HepG2 (cell line): ENCODE results near the gene CNTRL. TPM values are rescaled to one million over a fixed set of nuclear protein-coding genes. Genes with fewer than 3 reads are reported as not detected.

ENCODE experiments used
- ATAC-seq: fragments of 200-7000 bp; cut with Tn5 transposase; 3 replicates; pipeline ENCODE4 v1.9.1; 2020; ENCODE audit warnings: mild to moderate bottlenecking, moderate library complexity
- BruUV-seq: library from RNA; stranded (reverse); fragments of 400-500 nt; replicated peaks from 2 replicates; lab custom pipeline; 2021; lab: Mats Ljungman, UMichigan
- CTCF ChIA-PET: fragments of 300-600 bp; formaldehyde crosslinking; extraction: SDS; loops from one replicate; lab custom pipeline; 2021; ENCODE audit warnings: low total read pairs, inconsistent platforms, low intra/inter-chr PET ratio; lab: Yijun Ruan, JAX
- POLR2A ChIA-PET: fragments of 350-600 bp; sonication (Branson Sonifier 250); formaldehyde crosslinking; loops from one replicate; lab custom pipeline; 2020; ENCODE audit warnings: antibody characterized with exemption, inconsistent platforms; lab: Yijun Ruan, JAX
- DNase-seq: peaks from one replicate; pipeline ENCODE4 v3.0.0-alpha.2; 2015; ENCODE audit warnings: low spot score
- FAIRE-seq: peaks from 3 replicates; lab custom pipeline; 2011; peaks lifted over from hg19 to GRCh38; lab: Jason Lieb, UNC
- H2AFZ ChIP-seq: one replicate; pipeline ENCODE4 v1.6.1; 2011; ENCODE audit warnings: low read length, inconsistent platforms
- H3K27ac ChIP-seq: fragments of 300-600 bp; 3 replicates; pipeline ENCODE4 v1.8.0; 2011; ENCODE audit warnings: mixed run types, mild to moderate bottlenecking, mixed read lengths, low read length, inconsistent platforms; ENCODE audit not compliant: insufficient read depth; ENCODE audit errors: extremely low read length
- H3K27me3 ChIP-seq, 2 experiments: fragments of 200-600 bp in 1 of 2; 2 replicates in 1 of 2; 3 replicates in 1 of 2; pipeline versions ENCODE4 v1.6.0 to v1.8.0; 2011; ENCODE audit warnings: low read length in 2 of 2, mild to moderate bottlenecking in 2 of 2, moderate library complexity in 2 of 2, inconsistent platforms in 1 of 2; ENCODE audit not compliant: insufficient read depth in 2 of 2, control insufficient read depth in 1 of 2
- H3K36me3 ChIP-seq, 2 experiments: fragments of 200-600 bp in 1 of 2; replicated peaks in 1 of 2; 2 replicates in 1 of 2; 3 replicates in 1 of 2; pipeline versions ENCODE4 v1.5.1 to v1.8.0; 2011; ENCODE audit warnings: low read length in 2 of 2, inconsistent platforms in 1 of 2; ENCODE audit not compliant: insufficient read depth in 2 of 2, control insufficient read depth in 1 of 2
- H3K4me1 ChIP-seq: 2 replicates; pipeline ENCODE4 v1.5.1; 2012; ENCODE audit warnings: low read length, inconsistent platforms; ENCODE audit not compliant: insufficient read depth
- H3K4me2 ChIP-seq: 2 replicates; pipeline ENCODE4 v1.6.0; 2011; ENCODE audit warnings: low read depth, low read length, inconsistent platforms
- H3K4me3 ChIP-seq, 3 experiments: fragments of 200-600 bp in 1 of 3; sonication (generic), shearing (Covaris generic) in 1 of 3; replicated peaks in 1 of 3; 2 replicates each; pipeline ENCODE4 v1.5.1; 2011 to 2016; ENCODE audit warnings: low read length in 3 of 3, inconsistent platforms in 2 of 3, low read depth in 2 of 3, mild to moderate bottlenecking in 2 of 3, control low read depth in 1 of 3, mixed read lengths in 1 of 3; ENCODE audit not compliant: insufficient read depth in 1 of 3
- H3K79me2 ChIP-seq: one replicate; pipeline ENCODE4 v1.6.1; 2011; ENCODE audit warnings: low read length, inconsistent platforms; ENCODE audit not compliant: insufficient read depth
- H3K9ac ChIP-seq: 2 replicates; pipeline ENCODE4 v1.6.0; 2011; ENCODE audit warnings: mild to moderate bottlenecking, low read depth, low read length, inconsistent platforms; ENCODE audit not compliant: insufficient read depth
- H3K9me3 ChIP-seq: 2 replicates; pipeline ENCODE4 v1.5.1; 2012; ENCODE audit warnings: mild to moderate bottlenecking, low read length
- H4K20me1 ChIP-seq: 2 replicates; pipeline ENCODE4 v1.6.0; 2011; ENCODE audit warnings: inconsistent platforms, mild to moderate bottlenecking, low read length, moderate library complexity; ENCODE audit not compliant: insufficient read depth
- DNMT1 ChIP-seq: sonication (generic); formaldehyde crosslinking; IDR thresholded peaks from 2 replicates; pipeline ENCODE4 v1.5.1; 2020; ENCODE audit warnings: mild to moderate bottlenecking, missing genetic modification reagents
- HNRNPH1 ChIP-seq: fragments of 200-400 bp; formaldehyde crosslinking; optimal IDR thresholded peaks from 2 replicates; pipeline ENCODE3; 2017; ENCODE audit warnings: mild to moderate bottlenecking, low read depth, low read length
- RFX3 ChIP-seq: IDR thresholded peaks from 2 replicates; pipeline ENCODE4 v1.6.1; 2016; ENCODE audit warnings: missing biosample characterization, missing genetic modification reagents
- SP4 ChIP-seq: sonication (generic); formaldehyde crosslinking; IDR thresholded peaks from 2 replicates; pipeline ENCODE4 v1.8.1; 2023; ENCODE audit warnings: mild to moderate bottlenecking, missing genetic modification reagents
- ZNF44 ChIP-seq: sonication (generic); formaldehyde crosslinking; IDR thresholded peaks from 2 replicates; pipeline ENCODE4 v1.5.1; 2020; ENCODE audit warnings: mild to moderate bottlenecking, missing genetic modification reagents
- ZNF563 ChIP-seq: sonication (generic); formaldehyde crosslinking; IDR thresholded peaks from 2 replicates; pipeline ENCODE4 v1.8.0; 2022; ENCODE audit warnings: mild to moderate bottlenecking, moderate library complexity, missing genetic modification reagents
- ZNF615 ChIP-seq: sonication (generic); formaldehyde crosslinking; IDR thresholded peaks from 2 replicates; pipeline ENCODE4 v1.5.0; 2020; ENCODE audit warnings: mild to moderate bottlenecking, missing genetic modification reagents, borderline replicate concordance
- ZNF644 ChIP-seq: IDR thresholded peaks from 2 replicates; pipeline ENCODE4 v1.6.1; 2016; ENCODE audit warnings: low read depth
- WGBS: methylation state at CpG from one replicate; pipeline ENCODE4 v1.1.6; 2017; ENCODE audit warnings: low lambda C conversion rate; 5-methylcytosine and 5-hydroxymethylcytosine counted together
- in situ Hi-C: cut with HindIII; loops from 2 replicates; pipeline ENCODE4 v1.10.0; 2017; ENCODE audit warnings: low pct_unique_long_range_greater_than_20kb; ENCODE audit not compliant: extremely low pct_ligation_motif_present
- intact Hi-C: fragments of 100-400 bp; cut with micrococcal nuclease; formaldehyde crosslinking; loops from one replicate; pipeline ENCODE4 v1.10.0; 2022; ENCODE audit not compliant: unreplicated experiment
- polyA plus RNA-seq, 8 experiments: library from polyadenylated mRNA; depleted of rRNA in 3 of 8; stranded (reverse) in 7 of 8; unstranded in 1 of 8; fragments of >200 nt; fragmentation: Illumina TruSeq in 4 of 8; extraction: Trizol in 4 of 8; gene quantifications; 2 replicates each; pipeline versions ENCODE4 v1.2.1 to v1.2.3, GENCODE V29; 2011 to 2016; ENCODE audit warnings: low read depth in 4 of 8, missing spikeins in 1 of 8, mixed read lengths in 1 of 8; ENCODE audit not compliant: insufficient read depth in 1 of 8
- total RNA-seq, 5 experiments: library from RNA; depleted of rRNA; stranded (reverse); fragments of >200 nt; fragmentation: Illumina TruSeq; extraction: Trizol; gene quantifications; 2 replicates each; pipeline ENCODE4 v1.2.3, GENCODE V29; 2016; ENCODE audit warnings: low read depth in 1 of 5
- TF ChIP-seq, protein P1 (sequence below): sonication (generic); formaldehyde crosslinking; conservative IDR thresholded peaks from 2 replicates; pipeline ENCODE4 v1.8.0; 2022; ENCODE audit warnings: low read depth, missing genetic modification reagents
- TF ChIP-seq, protein P2 (sequence below): fragments of 450-650 bp; IDR thresholded peaks from 2 replicates; pipeline ENCODE4 v1.6.1; 2017
- TF ChIP-seq, protein P3 (sequence below): sonication (generic); formaldehyde crosslinking; IDR thresholded peaks from 2 replicates; pipeline ENCODE4 v1.5.1; 2020; ENCODE audit warnings: mild to moderate bottlenecking, missing genetic modification reagents, moderate library complexity

The CNTRL gene
- total and polyA plus RNA-seq, 2 of the 13 experiments (the other 11 are each of a cell fraction or from before 2014, with no cell fraction given): 7.5 to 11.8 TPM

DNA sequence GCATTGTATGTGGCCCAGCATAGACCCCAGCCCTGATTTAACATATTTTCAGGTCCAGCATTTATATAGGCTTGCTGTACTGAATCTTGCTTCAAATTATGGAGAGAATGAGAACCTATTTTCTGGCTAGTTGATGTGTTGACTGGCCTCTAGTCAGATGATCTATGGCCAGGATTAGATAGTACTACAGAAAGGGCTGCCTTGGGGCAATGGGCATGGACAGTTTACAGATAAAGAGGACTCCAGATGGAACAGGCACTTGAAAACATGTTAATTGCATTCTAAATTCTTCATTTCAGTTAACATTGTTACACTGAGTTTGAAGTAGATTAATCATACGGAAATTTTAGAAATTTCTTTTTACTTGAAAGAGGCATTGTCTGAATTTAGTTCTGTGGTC, 65.4 kb downstream of the CNTRL start:
- in situ Hi-C loops: no loop called here
- FAIRE-seq (peak; percentile 42), ATAC-seq (no peak), DNase-seq (no peak)
- H3K4me2 ChIP-seq: no peak overlapping the region
- peaks cover 13 to 70% of the 10 kb centered on the region in 2 experiments for H3K36me3 ChIP-seq
- no TSS peak for BruUV-seq
- no peaks in the 10 kb centered on the region for H3K79me2 ChIP-seq
- no peaks in the 10 kb centered on the region for H3K4me1 ChIP-seq
- ChIA-PET POLR2A (no interaction called here), CTCF (no interaction called here)
- H2AFZ ChIP-seq: no peak overlapping the region
- WGBS: 97% methylated on average over 1 of the region's 1 CpG
- no peaks in the 10 kb centered on the region for H4K20me1 ChIP-seq
- no peak overlapping the region for H3K4me3 ChIP-seq
- no peak for TF ChIP-seq ZNF44 (CRISPR knock-in tag)
- TF ChIP-seq, protein P1, sequence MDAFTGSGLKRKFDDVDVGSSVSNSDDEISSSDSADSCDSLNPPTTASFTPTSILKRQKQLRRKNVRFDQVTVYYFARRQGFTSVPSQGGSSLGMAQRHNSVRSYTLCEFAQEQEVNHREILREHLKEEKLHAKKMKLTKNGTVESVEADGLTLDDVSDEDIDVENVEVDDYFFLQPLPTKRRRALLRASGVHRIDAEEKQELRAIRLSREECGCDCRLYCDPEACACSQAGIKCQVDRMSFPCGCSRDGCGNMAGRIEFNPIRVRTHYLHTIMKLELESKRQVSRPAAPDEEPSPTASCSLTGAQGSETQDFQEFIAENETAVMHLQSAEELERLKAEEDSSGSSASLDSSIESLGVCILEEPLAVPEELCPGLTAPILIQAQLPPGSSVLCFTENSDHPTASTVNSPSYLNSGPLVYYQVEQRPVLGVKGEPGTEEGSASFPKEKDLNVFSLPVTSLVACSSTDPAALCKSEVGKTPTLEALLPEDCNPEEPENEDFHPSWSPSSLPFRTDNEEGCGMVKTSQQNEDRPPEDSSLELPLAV (CRISPR knock-in tag): no peak
- TF ChIP-seq, protein P2, sequence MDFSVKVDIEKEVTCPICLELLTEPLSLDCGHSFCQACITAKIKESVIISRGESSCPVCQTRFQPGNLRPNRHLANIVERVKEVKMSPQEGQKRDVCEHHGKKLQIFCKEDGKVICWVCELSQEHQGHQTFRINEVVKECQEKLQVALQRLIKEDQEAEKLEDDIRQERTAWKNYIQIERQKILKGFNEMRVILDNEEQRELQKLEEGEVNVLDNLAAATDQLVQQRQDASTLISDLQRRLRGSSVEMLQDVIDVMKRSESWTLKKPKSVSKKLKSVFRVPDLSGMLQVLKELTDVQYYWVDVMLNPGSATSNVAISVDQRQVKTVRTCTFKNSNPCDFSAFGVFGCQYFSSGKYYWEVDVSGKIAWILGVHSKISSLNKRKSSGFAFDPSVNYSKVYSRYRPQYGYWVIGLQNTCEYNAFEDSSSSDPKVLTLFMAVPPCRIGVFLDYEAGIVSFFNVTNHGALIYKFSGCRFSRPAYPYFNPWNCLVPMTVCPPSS: no peak
- H3K27ac ChIP-seq: no peak overlapping the region
- no peaks in the 10 kb centered on the region for H3K9me3 ChIP-seq
- H3K27me3 ChIP-seq: no peaks in the 10 kb centered on the region
- intact Hi-C loops: no loop called here
- H3K9ac ChIP-seq: no peak overlapping the region

- Histone ChIP-seq H3K27me3 (no peaks in the 10 kb centered on the region), H3K4me3 (no peak overlapping the region), H3K4me2 (no peak overlapping the region), H3K27ac (no peak overlapping the region), H2AFZ (no peak overlapping the region), H3K36me3 (peaks cover 12 to 71% of the 10 kb centered on the region in 2 experiments), H3K9ac (no peak overlapping the region), H3K9me3 (no peaks in the 10 kb centered on the region), H4K20me1 (no peaks in the 10 kb centered on the region), H3K79me2 (no peaks in the 10 kb centered on the region), H3K4me1 (no peaks in the 10 kb centered on the region)
- 100% methylated on average over 1 of the region's 1 CpG for WGBS
- in situ Hi-C loops (no loop called here), intact Hi-C loops (no loop called here)
- ChIA-PET CTCF (no interaction called here), POLR2A (no interaction called here)
- no TSS peak for BruUV-seq
- no peak for DNase-seq
- ATAC-seq: no peak
- no peak for FAIRE-seq
- TF ChIP-seq HNRNPH1 (no peak), RFX3 (CRISPR knock-in tag) (no peak), DNMT1 (CRISPR knock-in tag) (no peak), ZNF563 (no peak), ZNF615 (CRISPR knock-in tag) (no peak), SP4 (CRISPR knock-in tag) (no peak), ZNF644 (CRISPR knock-in tag) (no peak)
- TF ChIP-seq, protein P3, sequence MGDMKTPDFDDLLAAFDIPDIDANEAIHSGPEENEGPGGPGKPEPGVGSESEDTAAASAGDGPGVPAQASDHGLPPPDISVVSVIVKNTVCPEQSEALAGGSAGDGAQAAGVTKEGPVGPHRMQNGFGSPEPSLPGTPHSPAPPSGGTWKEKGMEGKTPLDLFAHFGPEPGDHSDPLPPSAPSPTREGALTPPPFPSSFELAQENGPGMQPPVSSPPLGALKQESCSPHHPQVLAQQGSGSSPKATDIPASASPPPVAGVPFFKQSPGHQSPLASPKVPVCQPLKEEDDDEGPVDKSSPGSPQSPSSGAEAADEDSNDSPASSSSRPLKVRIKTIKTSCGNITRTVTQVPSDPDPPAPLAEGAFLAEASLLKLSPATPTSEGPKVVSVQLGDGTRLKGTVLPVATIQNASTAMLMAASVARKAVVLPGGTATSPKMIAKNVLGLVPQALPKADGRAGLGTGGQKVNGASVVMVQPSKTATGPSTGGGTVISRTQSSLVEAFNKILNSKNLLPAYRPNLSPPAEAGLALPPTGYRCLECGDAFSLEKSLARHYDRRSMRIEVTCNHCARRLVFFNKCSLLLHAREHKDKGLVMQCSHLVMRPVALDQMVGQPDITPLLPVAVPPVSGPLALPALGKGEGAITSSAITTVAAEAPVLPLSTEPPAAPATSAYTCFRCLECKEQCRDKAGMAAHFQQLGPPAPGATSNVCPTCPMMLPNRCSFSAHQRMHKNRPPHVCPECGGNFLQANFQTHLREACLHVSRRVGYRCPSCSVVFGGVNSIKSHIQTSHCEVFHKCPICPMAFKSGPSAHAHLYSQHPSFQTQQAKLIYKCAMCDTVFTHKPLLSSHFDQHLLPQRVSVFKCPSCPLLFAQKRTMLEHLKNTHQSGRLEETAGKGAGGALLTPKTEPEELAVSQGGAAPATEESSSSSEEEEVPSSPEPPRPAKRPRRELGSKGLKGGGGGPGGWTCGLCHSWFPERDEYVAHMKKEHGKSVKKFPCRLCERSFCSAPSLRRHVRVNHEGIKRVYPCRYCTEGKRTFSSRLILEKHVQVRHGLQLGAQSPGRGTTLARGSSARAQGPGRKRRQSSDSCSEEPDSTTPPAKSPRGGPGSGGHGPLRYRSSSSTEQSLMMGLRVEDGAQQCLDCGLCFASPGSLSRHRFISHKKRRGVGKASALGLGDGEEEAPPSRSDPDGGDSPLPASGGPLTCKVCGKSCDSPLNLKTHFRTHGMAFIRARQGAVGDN (CRISPR knock-in tag): no peak
Observed at GRCh38 chr9:121141306-121141705, 66.6 kb downstream of the CNTRL start.
